Placental epithelial cell (primary cell): ENCODE results near the gene MTIF2. TPM values are rescaled to one million over a fixed set of nuclear protein-coding genes. Genes with fewer than 3 reads are reported as not detected.

Experiments used
- small RNA-seq: library from RNA; depleted of rRNA; stranded (forward); fragments of <200 nt; gene quantifications from one replicate; pipeline ENCODE3, GENCODE V24; 2012
- total RNA-seq: library from RNA; depleted of rRNA; stranded (reverse); fragments of >200 nt; gene quantifications from 2 replicates; pipeline ENCODE4 v1.2.3, GENCODE V29; 2012

MTIF2 gene
- total RNA-seq, result 32.3 and 42.4 TPM in 2 replicates

GRCh38 chr2:55268907-55269644 lies at the start of gene MTIF2:
TSS of gene MTIF2 (minus strand) at chr2:55269231. CDS start at chr2:55263858, 5,373 bp downstream.

GRCh38 chr2:55232084-55232862 lies 36.8 kb downstream of the MTIF2 start, which contains the start of the genes CLHC1 and RPS27A:
TSS of gene CLHC1 (minus strand) at chr2:55232293. CDS start at chr2:55222411, 9,882 bp downstream.
TSS of gene RPS27A (plus strand) at chr2:55232688. CDS start at chr2:55232825, 137 bp downstream.

Small RNA genes within 50 kb of the gene (small RNA-seq; reads per million reads assigned to genes)
- not detected for gene RF00019

Other genes starting within 250 kb of the MTIF2 start
- gene RTN4, start 218.8 kb downstream of the MTIF2 start, total RNA-seq, result 181 and 202 TPM in 2 replicates
- 8.1 and 9.8 TPM in 2 replicates for gene CLHC1, start 36.9 kb downstream of the MTIF2 start, total RNA-seq
- gene RPS27A, start 36.5 kb downstream of the MTIF2 start, total RNA-seq, result 678 and 775 TPM in 2 replicates
- gene CCDC88A, start 150.6 kb upstream of the MTIF2 start, total RNA-seq, result 13.9 and 16.5 TPM in 2 replicates